Activated CD4-positive, alpha-beta T cell treated with anti-CD3 and anti-CD28 coated beads for 1 hour (primary cell): ENCODE results near the gene OBP2A.

Experiments
- DNase-seq: peaks from one replicate; pipeline ENCODE4 v3.0.0-alpha.2; 2020

OBP2A gene

DNA sequence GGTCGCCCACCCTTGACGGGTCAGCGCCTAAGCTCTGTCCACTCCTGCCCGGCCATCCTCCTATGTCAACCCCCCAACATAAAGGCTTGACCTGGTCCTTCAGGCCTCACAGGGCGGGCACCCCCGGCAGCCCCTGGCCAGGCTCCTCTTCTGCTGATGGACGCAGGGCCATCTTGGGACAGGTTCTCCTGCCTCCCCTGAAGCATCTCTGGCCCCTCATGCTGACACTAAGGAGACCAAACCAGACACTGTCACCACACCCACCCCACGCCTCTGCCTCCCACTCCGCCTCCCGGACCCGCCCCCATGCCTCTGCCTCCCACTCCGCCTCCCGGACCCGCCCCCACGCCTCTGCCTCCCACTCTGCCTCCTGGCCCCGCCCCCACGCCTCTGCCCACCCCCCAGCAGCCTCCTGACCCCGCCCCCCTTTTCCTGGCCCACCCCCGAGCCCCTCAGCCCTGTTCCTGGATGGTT, 6.8 kb downstream of the OBP2A start:
- DNase-seq = no peak

DNA sequence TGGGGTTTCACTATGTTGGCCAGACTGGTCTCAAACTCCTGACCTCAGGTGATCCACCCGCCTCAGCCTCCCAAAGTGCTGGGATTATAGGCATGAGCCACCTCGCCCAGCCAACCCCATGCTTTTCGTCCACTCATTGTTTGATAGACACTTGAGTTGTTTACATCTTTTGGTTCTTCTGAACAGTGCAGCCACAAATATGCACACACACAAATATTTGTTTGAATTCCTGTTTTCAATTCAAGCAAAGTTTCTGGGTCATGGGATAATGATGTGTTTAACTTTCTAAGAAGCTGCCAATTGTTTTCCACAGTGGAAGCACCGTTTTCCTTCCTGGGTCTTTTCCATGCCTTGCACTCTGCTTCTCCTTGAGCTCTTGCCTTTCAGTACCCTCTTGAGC, 8.8 kb downstream of the OBP2A start:
- no peak for DNase-seq

DNA sequence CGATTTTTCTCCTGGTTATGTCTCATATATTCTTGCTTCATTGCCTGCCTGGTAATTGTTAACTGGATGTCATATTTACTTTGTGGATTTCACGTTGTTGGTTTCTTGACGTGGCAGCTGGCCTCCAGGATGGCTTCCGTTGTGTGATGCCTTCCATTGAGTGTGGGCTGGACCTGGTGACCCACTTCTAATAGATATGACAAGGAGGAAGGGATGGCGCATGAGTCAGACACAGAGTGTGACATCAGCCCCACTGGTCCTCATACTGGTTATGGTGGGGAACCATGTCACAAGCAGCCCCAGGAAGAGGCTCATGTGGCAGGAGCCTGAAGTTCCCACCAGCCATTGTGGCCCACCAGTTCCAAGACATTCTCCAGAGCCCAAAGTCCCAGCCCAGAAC, 9.3 kb downstream of the OBP2A start:
- DNase-seq = no peak

DNA sequence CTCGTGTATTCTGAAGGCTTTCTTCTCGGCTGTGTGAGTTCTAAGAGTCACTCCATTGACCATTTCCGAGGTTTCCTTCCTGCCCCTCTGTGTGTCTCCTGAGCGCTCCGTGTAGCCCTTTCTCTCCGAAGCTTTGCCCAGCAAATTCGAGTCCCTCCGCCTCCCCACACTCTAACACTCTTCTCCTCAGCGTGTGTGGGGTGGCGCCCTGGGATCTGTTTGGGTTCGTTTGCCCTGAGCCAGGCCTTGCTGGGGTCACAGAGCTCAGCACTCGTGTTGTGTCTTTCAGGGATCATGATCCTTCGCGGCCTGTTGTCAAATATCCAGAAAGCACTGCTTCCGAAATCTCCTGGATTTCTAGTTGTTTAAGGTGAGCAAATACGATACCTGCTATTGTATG, 10.0 kb downstream of the OBP2A start:
- no peak for DNase-seq

DNA sequence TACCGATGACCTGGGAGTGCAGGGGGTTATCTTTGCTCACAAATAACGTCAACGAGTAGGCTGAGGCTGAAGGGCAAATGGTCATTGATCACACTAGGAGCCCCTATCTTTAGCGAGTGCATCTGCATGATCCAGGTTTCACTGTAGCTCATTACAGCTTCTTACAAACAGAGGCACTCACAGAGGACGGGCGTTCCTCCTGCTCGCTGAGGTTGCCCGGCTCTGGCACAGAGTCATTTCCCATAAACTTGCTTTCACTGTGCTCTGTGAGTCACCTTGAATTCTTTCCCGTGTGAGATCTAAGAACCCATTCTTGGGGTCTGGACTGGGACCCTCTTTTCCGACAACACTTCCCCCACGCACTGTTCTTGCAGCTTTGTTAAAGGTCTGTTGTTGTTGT, 13.7 kb downstream of the OBP2A start:
- DNase-seq = no peak

DNA sequence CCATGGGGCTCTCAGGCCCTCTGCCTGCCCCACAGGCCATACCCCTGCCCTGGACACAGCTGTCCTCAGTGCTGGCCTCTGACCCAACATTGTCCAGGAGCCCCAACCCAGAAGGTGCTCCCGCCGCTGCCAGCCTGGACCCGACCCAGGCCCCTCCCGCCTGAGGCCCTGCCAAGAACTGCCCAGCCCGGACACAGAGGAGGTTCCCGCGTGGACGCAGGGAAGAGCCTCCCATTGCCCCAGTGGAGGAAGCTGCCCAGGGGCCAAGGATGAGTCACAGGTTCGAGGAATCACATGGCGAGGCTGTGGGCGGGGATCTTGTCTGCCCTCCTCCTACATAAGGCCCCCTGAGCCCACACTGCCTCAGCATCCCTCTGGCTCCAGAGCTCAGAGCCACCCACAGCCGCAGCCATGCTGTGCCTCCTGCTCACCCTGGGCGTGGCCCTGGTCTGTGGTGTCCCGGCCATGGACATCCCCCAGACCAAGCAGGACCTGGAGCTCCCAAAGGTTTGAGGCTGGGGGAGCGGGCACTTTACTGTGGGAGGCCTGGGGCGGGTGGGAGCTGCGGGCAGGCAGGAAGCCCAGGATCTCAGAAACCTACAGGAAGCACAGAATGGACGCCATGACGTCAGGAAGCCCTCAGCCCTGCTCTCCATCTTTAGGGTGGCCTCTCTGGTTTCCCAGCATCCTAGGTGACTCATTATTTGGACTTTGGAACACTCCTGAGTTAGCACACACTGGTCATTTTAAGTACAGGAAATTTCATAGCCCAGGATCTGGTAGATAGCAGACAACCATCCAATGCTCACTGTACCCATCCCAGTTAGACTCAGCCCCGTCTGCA, 15.7 kb downstream of the OBP2A start, which contains the start of gene PAEP:
TSS of gene PAEP (plus strand) at position 366 of the 844 bp plus-strand sequence.
- no peak for DNase-seq

DNA sequence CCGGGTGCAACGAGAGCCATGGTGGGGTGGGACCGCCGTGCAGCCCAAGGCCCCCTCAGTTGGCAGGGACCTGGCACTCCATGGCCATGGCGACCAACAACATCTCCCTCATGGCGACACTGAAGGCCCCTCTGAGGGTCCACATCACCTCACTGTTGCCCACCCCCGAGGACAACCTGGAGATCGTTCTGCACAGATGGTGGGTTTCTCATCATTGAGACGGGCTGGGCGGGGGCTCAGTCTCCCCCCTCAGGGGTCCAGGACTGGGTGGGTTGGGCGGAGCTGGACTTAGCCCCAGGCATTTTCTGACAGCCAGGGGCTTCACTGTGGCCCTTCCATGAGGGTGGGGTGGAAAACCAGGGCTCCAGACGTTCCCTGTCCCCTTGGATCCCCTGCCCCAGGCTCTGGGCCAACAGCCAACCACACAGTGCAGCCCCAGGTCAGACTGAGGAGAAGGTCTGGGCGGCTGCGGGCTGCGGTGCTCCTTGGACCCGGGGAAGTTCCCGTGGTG, 16.4 kb downstream of the OBP2A start:
- DNase-seq = no peak

DNA sequence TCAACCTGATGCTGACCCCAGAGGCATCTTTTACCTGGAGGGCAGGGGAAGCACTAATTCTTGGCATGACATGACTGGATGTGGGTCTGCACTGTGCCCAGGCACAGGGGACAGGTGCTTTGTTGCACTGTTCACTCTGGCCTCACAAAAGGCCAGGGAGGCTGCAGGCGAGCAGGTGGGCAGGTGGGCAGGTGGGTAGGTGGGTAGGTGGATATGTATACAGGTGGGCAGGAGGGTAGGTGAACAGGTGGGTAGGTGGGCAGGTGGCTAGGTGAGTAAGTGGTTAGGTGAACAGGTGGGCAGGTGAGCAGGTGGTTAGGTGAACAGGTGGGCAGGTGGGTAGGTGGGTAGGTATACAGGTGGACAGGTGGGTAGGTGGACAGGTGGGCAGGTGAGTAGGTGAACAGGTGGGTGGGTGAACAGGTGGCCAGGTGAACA, 17.1 kb downstream of the OBP2A start:
- no peak for DNase-seq

DNA sequence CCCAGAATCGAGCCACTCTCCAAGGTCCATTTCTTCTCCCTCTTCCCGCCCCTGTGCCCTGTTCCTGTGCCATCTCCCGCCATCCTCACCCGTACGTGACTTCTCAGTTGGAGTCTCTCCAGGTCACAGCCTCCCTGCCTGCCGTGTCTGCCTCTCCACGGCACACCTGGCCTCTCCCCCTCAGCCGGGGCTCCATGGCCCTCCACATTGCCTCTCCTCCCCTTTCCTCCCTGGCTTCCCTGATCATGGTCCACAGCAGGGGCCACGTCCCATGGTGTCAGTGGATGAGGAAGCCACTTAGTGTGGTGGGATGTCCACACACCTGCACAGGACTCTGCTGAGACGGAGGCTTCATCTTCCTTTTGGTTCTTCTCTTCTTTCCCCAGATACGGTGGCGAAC, 17.9 kb downstream of the OBP2A start:
- DNase-seq = no peak

DNA sequence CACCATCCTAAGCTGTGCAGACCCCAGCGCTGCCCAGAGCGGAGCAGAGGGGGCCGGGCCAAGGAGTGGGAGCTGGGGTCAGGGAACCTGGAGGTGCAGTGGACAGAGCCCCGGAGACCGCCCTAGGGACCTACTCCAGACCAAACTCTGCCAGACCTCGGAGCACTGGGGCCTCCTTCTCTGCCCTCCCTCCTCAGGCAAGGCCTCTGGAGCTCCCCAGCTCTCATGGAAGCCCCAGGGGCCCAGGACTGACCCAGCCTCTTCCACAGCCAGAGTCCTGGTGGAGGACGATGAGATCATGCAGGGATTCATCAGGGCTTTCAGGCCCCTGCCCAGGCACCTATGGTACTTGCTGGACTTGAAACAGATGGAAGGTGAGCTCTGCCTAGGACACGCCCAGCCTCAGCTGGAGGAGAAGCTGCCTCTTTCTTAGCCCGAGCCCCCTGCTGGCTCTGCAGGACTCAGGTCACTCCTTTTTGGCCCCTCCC, 19.3 kb downstream of the OBP2A start:
- DNase-seq = no peak

DNA sequence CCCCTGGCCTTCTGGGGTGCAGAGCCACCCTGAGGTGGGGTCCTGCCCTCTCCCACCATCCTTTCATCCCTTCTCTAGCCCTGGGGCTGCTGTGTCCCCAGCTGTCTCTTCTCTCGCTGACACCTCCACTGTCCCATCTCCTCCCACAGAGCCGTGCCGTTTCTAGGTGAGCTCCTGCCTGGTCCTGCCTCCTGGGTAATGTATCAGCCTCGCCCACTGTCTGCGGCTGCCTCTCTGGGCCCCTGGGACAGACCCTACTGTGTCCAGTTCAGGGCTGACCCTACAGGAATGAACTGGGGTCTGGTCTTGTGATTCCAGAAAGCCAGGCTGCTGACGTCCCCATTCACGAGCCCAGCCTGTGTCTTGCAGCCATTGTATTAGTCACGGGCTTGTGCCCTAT, 19.7 kb downstream of the OBP2A start:
- no peak for DNase-seq

DNA sequence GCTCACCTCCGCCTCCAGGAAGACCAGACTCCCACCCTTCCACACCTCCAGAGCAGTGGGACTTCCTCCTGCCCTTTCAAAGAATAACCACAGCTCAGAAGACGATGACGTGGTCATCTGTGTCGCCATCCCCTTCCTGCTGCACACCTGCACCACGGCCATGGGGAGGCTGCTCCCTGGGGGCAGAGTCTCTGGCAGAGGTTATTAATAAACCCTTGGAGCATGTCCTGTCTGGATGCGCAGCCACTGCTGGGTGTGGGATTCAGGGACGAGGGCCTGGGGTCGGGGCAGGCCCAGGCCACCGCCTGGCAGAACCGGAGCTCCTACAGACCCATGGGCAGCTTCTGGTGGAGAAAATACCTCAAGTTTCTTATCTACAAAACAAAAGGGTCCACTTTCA, 20.6 kb downstream of the OBP2A start:
- DNase-seq = no peak

DNA sequence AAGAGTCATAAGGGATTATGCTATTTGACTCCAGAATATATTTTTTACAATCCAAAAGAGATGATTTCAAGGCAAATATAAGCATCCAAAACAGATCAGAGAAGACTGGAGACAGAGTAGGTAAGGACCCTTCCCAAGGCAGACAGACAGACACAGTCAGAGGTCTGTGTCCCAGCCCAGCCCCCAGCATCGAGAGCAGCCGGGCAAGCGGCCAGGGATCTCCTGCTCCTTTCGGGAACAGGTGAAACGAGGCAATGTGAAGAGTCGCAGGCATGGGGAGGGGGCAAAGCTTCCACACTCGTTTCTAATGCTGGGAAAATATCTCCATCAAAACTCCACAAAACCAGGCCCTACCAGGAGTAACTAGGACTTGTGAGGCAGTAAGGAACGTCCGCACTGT, 21.4 kb downstream of the OBP2A start:
- DNase-seq = no peak

DNA sequence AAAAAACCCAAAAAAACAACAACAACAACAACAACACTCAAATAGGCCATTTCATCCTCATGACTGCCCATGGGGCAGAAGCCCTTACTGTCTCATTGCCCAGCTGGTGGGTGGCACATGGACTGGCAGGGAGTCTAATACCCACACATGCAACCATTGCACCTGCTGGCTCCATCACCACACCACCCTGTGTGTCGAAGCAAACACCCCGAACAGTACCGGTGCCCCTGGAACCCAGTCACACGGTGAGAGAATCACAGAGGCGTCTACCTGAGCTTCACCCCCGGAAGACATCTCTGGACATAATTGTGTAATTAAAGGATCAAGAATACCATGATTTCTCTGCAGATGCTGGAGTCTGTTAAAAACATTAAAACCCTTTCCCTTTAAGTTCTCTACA, 22.1 kb downstream of the OBP2A start:
- no peak for DNase-seq

DNA sequence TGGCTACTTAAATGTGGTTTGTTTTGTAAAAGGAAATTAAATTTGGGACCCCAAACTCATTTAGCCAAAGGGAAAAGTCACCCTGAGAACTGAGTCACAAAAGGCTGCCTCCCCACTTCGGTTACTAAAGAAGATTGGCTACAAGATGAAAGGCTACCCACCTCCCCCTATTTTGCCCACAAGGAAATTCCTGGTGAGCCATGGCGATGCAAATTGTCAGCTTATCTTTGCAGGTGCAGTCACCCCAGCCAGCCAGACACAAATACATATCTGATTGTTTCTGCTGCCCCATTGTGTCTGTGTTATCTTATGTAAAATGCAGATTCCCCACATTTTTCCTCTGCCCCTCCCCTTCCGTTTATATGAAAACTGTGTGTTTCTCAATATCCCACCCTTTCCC, 24.5 kb downstream of the OBP2A start:
- DNase-seq = no peak

DNA sequence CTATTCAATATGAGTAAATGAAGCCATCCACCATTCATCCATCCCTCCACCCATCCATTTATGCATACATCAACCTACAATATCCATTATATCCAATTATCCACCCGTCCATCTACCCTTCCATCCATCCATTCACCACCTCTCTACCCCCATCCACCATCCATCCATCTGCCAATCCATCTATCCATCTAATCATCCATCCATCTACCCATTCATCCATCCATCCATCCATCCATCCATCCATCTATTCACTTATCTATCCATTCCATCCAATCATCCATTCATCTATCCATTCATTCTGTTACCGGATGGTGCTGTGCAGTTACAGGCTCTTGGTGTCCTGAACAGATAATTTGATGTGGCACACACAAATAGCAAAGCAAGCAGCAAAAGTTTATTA, 26.3 kb downstream of the OBP2A start:
- DNase-seq = no peak

DNA sequence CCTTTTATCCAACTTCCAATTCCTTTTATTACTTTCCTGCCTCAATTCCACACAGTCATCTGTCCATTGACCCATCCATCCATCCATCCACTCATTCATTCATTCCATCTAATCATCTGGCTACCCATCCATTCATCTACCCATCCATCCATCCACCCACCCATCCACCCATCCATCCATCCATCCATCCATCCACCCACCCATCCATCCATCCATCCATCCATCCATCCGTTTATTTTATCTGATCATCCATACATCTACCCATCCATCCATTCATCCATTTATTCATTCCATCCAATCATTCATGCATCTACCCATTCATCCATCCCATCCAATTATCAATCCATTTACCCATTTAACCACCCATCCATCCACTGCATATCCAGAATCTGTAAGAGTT, 27.2 kb downstream of the OBP2A start:
- DNase-seq = no peak

DNA sequence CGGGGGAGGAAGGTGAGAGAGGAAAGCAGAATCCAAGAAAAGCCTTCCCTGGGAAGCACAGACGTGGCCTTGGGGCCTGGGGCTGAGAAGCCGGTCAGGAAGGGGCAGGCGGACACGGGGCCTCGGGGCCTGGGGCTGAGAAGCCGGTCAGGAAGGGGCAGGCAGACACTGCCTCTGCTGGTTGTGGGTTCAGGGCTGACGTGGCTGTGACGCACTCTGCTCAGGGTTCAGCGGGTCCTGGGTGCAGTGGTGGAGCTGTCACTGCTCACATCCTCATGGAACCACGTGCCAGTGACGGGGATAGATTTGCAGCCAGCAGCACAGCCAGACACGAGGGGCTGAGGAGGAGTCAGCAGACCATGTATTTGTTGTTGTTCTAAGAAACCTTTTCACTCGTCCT, 28.4 kb downstream of the OBP2A start:
- DNase-seq = no peak

DNA sequence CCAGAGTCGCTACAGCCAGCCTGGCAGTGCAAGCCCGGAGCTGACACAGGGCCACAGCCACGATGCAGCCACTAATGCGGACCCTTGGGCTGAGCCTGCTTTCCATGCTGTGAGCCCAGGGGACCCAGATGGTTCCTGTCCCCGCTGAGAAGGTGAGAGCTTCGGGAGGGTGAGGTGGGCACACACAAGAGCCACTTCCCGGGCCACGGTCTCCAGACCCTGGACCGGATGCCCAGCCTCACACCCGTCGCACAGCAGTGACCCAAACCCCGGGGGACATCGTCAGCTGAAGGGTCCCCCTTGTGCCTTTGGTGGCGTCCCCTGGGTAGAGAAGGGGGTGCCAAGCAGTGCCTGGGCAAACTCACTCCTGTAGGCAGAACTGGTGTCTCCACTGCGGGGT, 29.0 kb downstream of the OBP2A start:
- DNase-seq = no peak

DNA sequence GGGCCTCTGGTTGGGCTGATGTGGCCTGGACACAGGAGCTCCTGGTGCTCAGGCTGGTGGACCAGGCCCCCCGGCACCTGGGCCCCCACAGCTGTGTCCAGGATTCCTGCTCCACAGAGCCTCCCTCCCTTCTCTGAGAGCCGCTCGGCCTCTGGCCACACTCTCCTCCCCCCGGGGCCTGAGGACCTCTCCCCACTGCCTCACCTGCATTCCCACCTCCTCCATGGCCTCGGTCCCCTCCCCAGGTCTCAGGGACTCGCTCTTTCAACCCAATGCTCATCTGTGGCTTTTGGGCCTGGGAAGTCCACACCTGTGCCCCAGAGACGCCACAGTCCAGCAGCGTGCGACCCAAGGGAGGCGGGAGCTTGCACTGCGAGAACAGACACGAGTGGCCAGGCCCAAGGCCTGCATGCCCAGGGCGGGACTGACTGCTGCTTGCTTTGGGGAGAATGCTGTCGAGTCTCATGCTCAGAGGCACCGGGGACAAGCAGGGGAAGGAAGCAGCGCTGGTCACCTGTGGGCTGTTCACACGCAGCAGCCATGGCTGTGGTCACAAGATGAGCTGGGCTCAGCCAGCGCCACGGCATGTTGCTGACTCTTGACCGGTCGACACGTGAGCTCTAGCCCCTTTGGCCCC, 30.2 kb downstream of the OBP2A start:
- no peak for DNase-seq

DNA sequence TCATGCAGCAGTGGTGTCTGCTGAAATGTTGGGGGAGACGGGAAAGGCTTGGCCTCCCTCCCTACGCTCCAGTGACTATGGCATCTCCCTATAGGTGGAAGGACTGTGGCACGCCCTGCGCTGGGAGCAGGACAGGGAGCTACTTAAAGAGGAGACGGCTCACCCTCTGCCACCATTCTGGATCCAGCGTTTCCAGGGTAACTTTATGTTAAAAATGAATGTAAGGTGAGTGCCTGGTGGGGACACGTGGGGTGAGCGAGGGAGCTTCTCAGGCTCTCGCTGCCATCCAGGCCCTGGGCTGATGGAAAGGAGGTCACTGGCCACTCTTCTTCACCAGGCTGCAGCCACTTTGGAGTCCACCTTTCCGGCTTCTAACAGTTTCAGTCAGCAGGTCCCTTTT, 31.3 kb downstream of the OBP2A start:
- DNase-seq = no peak

DNA sequence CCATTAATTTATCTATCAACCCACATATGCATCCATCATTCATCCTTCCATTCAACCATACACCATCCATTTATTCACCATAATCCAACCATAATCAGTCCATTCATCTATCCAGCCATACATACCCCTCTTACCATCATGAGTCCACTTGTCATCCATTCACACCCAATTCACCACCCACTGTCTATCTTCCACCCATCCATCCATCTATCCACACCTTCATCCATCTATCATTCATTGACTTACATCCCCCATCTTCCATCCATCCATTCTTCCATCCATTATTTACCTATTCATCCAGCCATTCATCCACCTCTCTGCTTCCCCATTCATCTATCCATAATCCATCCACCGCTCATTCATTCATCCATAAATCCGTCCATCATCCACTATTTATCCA, 33.4 kb downstream of the OBP2A start:
- DNase-seq = no peak

DNA sequence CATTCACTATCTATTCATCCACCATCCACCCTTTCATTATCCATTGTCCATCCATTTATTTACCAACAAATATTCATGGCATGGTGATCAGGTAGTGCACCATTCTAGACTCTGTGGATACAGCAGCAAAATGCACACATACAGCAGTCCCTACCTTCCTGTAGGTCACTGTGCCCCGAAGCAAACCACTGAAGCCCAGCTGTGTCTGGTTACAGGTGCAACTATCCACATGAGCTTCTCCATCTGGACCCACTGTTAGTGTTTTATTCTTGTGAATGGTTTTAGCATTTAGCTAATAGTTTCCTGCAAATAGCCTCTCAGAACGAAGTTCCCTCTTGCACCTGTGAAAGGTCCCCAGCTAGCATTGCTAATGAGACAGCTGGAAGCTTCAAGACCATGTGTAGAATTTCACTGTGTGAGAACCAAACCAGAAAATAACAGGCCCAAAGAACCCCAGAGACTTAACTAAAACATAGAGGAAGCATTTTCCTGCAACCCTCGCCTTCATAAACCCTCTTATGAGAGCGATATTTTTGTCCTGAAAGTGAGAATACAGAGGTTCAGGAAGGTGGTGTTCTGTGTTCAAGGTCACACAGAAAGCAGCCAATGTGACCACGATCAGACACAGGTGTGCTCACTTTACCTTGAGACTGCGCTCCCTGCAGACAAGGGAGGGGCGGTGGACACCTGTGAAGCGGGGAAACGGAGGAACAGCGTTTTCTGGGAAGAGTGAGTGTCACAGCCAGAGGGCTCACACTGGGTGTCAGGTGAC, 34.1 kb downstream of the OBP2A start:
- DNase-seq = no peak
